SW480 (cell line): ENCODE results near the gene ABCC9.
"Not testable (repeated sequence)": the region's sequence is repeated elsewhere in the genome, so short reads cannot be mapped to it uniquely, and the experiment has no call there.

Source experiments
- DNase-seq: peaks from one replicate; pipeline ENCODE4 v3.0.0-alpha.2; 2016; ENCODE audit warnings: low spot score

The ABCC9 gene

GRCh38 chr12:21814814-21815213, 126.4 kb downstream of the ABCC9 start:
- DNase-seq = no peak

GRCh38 chr12:21814327-21814726, 126.9 kb downstream of the ABCC9 start:
- no peak for DNase-seq

- no peak for DNase-seq
Observed at GRCh38 chr12:21813751-21814150, 127.5 kb downstream of the ABCC9 start.

- DNase-seq = no peak
Observed at GRCh38 chr12:21813125-21813524, 128.1 kb downstream of the ABCC9 start.

GRCh38 chr12:21812340-21812739, 128.9 kb downstream of the ABCC9 start:
- not testable (repeated sequence) for DNase-seq

GRCh38 chr12:21809100-21809499, 132.1 kb downstream of the ABCC9 start:
- no peak for DNase-seq

GRCh38 chr12:21806255-21806654, 135.0 kb downstream of the ABCC9 start:
- no peak for DNase-seq

- DNase-seq = peak; percentile 20
Observed at GRCh38 chr12:21801522-21802288, 139.5 kb downstream of the ABCC9 start.

GRCh38 chr12:21800011-21800410, 141.2 kb downstream of the ABCC9 start:
- no peak for DNase-seq

GRCh38 chr12:21797539-21797938, 143.7 kb downstream of the ABCC9 start:
- DNase-seq = no peak

- DNase-seq = no peak
Observed at GRCh38 chr12:21795648-21796328, 145.4 kb downstream of the ABCC9 start.

- DNase-seq = not testable (repeated sequence)
Observed at GRCh38 chr12:21794807-21795595, 146.2 kb downstream of the ABCC9 start.

GRCh38 chr12:21789687-21790086, 151.5 kb downstream of the ABCC9 start:
- not testable (repeated sequence) for DNase-seq

- no peak for DNase-seq
Observed at GRCh38 chr12:21788089-21788983, 152.9 kb downstream of the ABCC9 start.

- DNase-seq = no peak
Observed at GRCh38 chr12:21786041-21786531, 155.1 kb downstream of the ABCC9 start.

- DNase-seq = not testable (repeated sequence)
Observed at GRCh38 chr12:21782723-21783122, 158.5 kb downstream of the ABCC9 start.

- no peak for DNase-seq
Observed at GRCh38 chr12:21780786-21781185, 160.4 kb downstream of the ABCC9 start.

GRCh38 chr12:21776175-21776574, 165.1 kb downstream of the ABCC9 start:
- DNase-seq = no peak

GRCh38 chr12:21775133-21775820, 165.9 kb downstream of the ABCC9 start:
- no peak for DNase-seq

- DNase-seq = no peak
Observed at GRCh38 chr12:21774358-21775132, 166.7 kb downstream of the ABCC9 start, which contains the start of gene KCNJ8. Gene KCNJ8, minus strand, starts transcription at chr12:21774706. Its CDS starts 1,090 bp downstream, at chr12:21773616.
